ENCODE data around the gene TNKS1BP1.

The TNKS1BP1 gene

DNA sequence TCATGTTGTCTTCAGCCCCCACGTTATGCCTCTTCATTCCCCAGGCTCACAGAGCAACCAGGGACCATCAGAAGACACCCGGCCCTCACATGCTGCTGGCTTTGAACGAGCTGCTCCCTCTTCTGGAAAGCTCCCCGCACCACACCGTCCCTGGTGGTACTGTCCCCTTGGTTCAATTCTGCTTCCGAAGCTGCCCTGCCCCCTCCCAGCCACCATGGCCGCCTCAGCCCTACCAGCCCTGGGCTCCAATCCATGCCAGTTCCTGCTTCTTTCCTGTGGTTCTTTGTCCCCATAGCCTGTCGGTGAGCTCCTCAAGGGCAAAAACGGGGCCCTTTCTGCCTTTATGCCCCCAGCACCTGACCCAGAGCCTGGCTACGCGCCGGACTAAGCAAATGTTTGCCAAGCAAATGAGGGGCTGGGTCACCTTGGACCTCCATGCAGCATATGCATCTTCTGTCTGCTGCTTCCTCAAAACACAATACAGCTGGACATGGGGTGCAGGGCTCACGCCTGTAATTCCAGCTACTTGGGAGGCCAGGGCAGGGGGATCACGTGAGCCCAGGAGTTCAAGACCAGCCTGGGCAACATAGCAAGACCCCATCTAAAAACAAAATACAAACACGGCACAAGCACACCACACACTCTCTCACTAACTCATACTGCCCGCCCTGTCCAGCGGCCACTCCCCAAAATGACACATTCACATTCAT is 21.3 kb downstream of the TNKS1BP1 start:
- Histone ChIP-seq H3K9me3 (ENCODE audit: insufficient read depth, low read length, severe bottlenecking) (peaks cover 11% of the 10 kb centered on the region), H3K27ac (ENCODE audit: low read length) (no peak overlapping the region), H3K79me2 (ENCODE audit: insufficient read depth, low read length) (no peaks in the 10 kb centered on the region), H3K4me2 (ENCODE audit: insufficient read depth, low read length) (no peak overlapping the region), H3K36me3 (ENCODE audit: insufficient read depth, low read length) (peaks cover 43% of the 10 kb centered on the region), H3K9ac (ENCODE audit: low read depth, low read length) (no peak overlapping the region), H3K27me3 (ENCODE audit: insufficient read depth, low read length, poor library complexity) (no peaks in the 10 kb centered on the region), H2AFZ (ENCODE audit: low read depth, low read length) (no peak overlapping the region), H3K4me3 (ENCODE audit: low read depth in 1 of 2, low read length in 2 of 2) (no peak overlapping the region), H4K20me1 (ENCODE audit: insufficient read depth, low read length) (no peaks in the 10 kb centered on the region), H3K4me1 (ENCODE audit: insufficient read depth, low read length) (no peaks in the 10 kb centered on the region)
- no peak for TF ChIP-seq EZH2 (IDR thresholded peaks at IDR 0.05; ENCODE audit: borderline replicate concordance, low read depth, low read length, severe bottlenecking)
- TF ChIP-seq, protein P1, sequence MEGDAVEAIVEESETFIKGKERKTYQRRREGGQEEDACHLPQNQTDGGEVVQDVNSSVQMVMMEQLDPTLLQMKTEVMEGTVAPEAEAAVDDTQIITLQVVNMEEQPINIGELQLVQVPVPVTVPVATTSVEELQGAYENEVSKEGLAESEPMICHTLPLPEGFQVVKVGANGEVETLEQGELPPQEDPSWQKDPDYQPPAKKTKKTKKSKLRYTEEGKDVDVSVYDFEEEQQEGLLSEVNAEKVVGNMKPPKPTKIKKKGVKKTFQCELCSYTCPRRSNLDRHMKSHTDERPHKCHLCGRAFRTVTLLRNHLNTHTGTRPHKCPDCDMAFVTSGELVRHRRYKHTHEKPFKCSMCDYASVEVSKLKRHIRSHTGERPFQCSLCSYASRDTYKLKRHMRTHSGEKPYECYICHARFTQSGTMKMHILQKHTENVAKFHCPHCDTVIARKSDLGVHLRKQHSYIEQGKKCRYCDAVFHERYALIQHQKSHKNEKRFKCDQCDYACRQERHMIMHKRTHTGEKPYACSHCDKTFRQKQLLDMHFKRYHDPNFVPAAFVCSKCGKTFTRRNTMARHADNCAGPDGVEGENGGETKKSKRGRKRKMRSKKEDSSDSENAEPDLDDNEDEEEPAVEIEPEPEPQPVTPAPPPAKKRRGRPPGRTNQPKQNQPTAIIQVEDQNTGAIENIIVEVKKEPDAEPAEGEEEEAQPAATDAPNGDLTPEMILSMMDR (IDR thresholded peaks at IDR 0.05; ENCODE audit: borderline replicate concordance, extremely low read depth, low read length, poor library complexity, severe bottlenecking), result no peak
- ATAC-seq (ENCODE audit: insufficient read depth, low read depth) (no peak), DNase-seq (no peak)

DNA sequence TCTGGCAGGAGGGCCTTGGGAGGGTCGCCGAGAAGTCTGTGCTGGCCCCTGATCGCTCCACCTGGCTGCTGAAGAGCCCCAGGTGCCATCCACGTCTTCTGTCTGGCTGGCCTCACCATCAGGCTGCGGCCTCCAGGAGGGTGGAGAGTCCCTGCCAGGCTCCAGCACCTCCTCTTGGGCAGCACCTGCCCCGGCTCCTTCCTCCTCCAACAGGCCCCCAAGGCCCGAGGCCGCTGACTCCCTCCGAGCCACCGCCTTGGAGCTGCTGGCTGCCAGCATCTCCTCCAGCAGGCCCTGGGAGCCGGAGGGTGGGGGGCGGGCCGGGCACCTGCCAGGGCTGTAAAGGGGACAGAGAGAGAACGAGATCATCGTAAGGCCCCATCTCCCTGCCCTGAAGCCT is 22.3 kb downstream of the TNKS1BP1 start:
- no peak overlapping the region for H3K27ac ChIP-seq (ENCODE audit: low read length)
- H3K36me3 ChIP-seq (ENCODE audit: insufficient read depth, low read length), result peaks cover 43% of the 10 kb centered on the region
- DNase-seq (no peak), ATAC-seq (ENCODE audit: insufficient read depth, low read depth) (no peak)
- no peaks in the 10 kb centered on the region for H3K79me2 ChIP-seq (ENCODE audit: insufficient read depth, low read length)
- no peaks in the 10 kb centered on the region for H3K27me3 ChIP-seq (ENCODE audit: insufficient read depth, low read length, poor library complexity)
- TF ChIP-seq, protein P1 (IDR thresholded peaks at IDR 0.05; ENCODE audit: borderline replicate concordance, extremely low read depth, low read length, poor library complexity, severe bottlenecking), result no peak
- TF ChIP-seq EZH2 (IDR thresholded peaks at IDR 0.05; ENCODE audit: borderline replicate concordance, low read depth, low read length, severe bottlenecking), result no peak
- H2AFZ ChIP-seq (ENCODE audit: low read depth, low read length), result no peak overlapping the region
- H3K9ac ChIP-seq (ENCODE audit: low read depth, low read length), result no peak overlapping the region
- H3K4me2 ChIP-seq (ENCODE audit: insufficient read depth, low read length), result no peak overlapping the region
- peaks cover 11% of the 10 kb centered on the region for H3K9me3 ChIP-seq (ENCODE audit: insufficient read depth, low read length, severe bottlenecking)
- H3K4me3 ChIP-seq (ENCODE audit: low read depth in 1 of 2, low read length in 2 of 2), result no peak overlapping the region
- no peaks in the 10 kb centered on the region for H4K20me1 ChIP-seq (ENCODE audit: insufficient read depth, low read length)
- no peaks in the 10 kb centered on the region for H3K4me1 ChIP-seq (ENCODE audit: insufficient read depth, low read length)

DNA sequence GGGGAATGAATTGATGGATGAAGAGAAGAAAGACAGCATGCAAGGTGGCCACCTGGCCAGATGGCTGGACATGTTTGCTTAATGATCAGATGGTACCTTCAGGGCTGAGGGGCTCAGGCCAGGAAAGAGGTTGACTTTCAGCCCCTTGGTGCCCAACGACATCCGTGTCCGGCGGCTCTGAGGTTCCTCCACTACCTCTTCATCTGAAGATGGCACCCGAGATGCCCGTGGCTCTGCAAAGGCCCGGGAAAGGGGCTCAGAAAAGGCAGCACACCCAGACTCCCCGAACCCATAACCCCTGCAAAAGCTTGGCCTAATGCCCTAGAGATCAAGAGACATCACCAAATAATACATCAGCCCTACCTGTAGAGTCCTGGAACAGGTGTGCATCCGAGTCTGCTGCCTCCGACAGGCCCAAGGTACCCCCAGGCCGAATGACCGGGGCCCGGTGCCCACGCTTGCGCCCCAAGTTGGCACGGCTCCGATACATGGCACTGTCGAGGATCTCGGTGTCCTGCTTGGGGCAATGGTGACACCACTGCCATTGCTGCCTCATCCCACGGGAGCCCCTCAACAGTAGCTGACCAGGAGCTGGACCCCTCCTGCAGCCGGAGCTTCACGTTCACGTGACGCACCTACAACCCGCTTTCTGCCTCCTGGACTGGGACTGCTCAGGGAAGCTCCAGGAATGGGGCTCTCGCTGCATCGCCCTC is 22.9 kb downstream of the TNKS1BP1 start:
- Histone ChIP-seq H3K9ac (ENCODE audit: low read depth, low read length) (no peak overlapping the region), H3K4me1 (ENCODE audit: insufficient read depth, low read length) (no peaks in the 10 kb centered on the region), H4K20me1 (ENCODE audit: insufficient read depth, low read length) (no peaks in the 10 kb centered on the region), H2AFZ (ENCODE audit: low read depth, low read length) (no peak overlapping the region), H3K4me3 (ENCODE audit: low read depth in 1 of 2, low read length in 2 of 2) (no peak overlapping the region), H3K4me2 (ENCODE audit: insufficient read depth, low read length) (no peak overlapping the region), H3K9me3 (ENCODE audit: insufficient read depth, low read length, severe bottlenecking) (peaks cover 11% of the 10 kb centered on the region), H3K27me3 (ENCODE audit: insufficient read depth, low read length, poor library complexity) (no peaks in the 10 kb centered on the region), H3K27ac (ENCODE audit: low read length) (no peak overlapping the region), H3K79me2 (ENCODE audit: insufficient read depth, low read length) (no peaks in the 10 kb centered on the region), H3K36me3 (ENCODE audit: insufficient read depth, low read length) (peaks cover 43% of the 10 kb centered on the region)
- ATAC-seq (ENCODE audit: insufficient read depth, low read depth), result no peak
- TF ChIP-seq, protein P1 (IDR thresholded peaks at IDR 0.05; ENCODE audit: borderline replicate concordance, extremely low read depth, low read length, poor library complexity, severe bottlenecking), result no peak
- no peak for DNase-seq

Measured in DND-41 (cell line).